OCI-LY7 (cell line): Measurements from ENCODE around the gene ENTPD1.

Source experiments
- CTCF ChIP-seq: fragments of 200-600 bp; sonication (generic); conservative IDR thresholded peaks from 2 replicates; pipeline ENCODE4 v1.5.1; 2014; ENCODE audit warnings: mild to moderate bottlenecking, antibody characterized with exemption, low read length, moderate library complexity, mixed read lengths
- EZH2phosphoT487 ChIP-seq: fragments of 200-600 bp; sonication (generic); IDR thresholded peaks from 2 replicates; pipeline ENCODE4 v1.6.1; 2018; ENCODE audit warnings: low read depth, borderline replicate concordance, mild to moderate bottlenecking, mixed run types, antibody characterized with exemption, low read length, moderate library complexity, mixed read lengths

GRCh38 chr10:95792874-95793285 is 36.9 kb downstream of the ENTPD1 start:
- TF ChIP-seq CTCF (no peak), EZH2phosphoT487 (no peak)
